GM23338 (cell line): Measurements from ENCODE around the gene MPO.

ENCODE experiments used
- EZH2 ChIP-seq: fragments of 200-600 bp; sonication (generic); IDR thresholded peaks from one replicate; pipeline ENCODE4 v1.8.0; 2017; ENCODE audit warnings: antibody characterized with exemption, mild to moderate bottlenecking, low read depth; ENCODE audit not compliant: unreplicated experiment
- EZH2phosphoT487 ChIP-seq: fragments of 200-600 bp; sonication (generic); IDR thresholded peaks from one replicate; pipeline ENCODE4 v1.8.1; 2018; ENCODE audit warnings: antibody characterized with exemption; ENCODE audit not compliant: unreplicated experiment
- POLR2AphosphoS5 ChIP-seq: IDR thresholded peaks from 2 replicates; pipeline ENCODE4 v1.6.1; 2016; ENCODE audit warnings: antibody characterized with exemption, low read depth
- TF ChIP-seq, protein P1 (sequence below), 2 experiments: fragments of 200-600 bp in 1 of 2; sonication (generic) in 1 of 2; conservative IDR thresholded peaks; 2 replicates each; pipeline versions ENCODE4 v1.5.1 to v1.6.1; 2016 to 2017; ENCODE audit warnings: antibody characterized with exemption in 2 of 2, low read depth in 2 of 2, mild to moderate bottlenecking in 2 of 2, moderate library complexity in 1 of 2

DNA sequence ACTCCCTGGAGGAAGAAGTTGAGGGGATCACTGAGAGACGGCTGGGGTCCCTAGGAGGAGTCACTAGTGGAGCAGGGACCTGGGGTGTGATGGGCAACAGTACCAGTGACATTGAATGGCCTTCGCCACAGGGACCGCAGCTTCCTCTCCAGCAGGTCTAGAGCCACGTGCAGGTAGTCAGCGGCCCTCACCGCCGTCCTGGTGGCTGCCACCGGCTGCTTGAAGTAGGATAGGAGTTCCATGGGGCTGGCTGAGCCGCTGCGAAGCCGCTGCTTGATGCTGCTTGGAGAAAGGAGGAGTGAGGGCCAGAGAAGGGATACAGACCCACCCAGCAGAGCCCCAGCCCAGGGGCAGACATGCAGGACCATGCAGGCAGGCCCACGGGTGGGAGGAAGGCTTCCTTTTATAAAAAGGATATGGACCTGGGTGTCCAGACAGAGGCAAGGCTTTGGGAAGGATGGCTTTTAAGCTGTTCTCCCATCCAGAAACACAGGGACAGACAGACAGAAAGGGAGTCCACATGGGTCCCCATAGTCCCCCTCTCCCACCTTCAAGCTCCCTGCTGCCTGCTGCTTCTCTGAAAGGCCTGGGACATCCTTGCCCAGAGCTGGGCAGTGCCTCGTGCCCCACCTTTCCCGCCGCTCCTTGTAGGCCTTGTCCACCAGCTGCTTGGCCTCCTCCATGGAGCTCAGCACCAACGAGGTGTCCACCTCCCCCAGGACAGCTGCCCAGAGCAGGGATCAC lies 827 bp downstream of the MPO start:
- TF ChIP-seq, protein P1, sequence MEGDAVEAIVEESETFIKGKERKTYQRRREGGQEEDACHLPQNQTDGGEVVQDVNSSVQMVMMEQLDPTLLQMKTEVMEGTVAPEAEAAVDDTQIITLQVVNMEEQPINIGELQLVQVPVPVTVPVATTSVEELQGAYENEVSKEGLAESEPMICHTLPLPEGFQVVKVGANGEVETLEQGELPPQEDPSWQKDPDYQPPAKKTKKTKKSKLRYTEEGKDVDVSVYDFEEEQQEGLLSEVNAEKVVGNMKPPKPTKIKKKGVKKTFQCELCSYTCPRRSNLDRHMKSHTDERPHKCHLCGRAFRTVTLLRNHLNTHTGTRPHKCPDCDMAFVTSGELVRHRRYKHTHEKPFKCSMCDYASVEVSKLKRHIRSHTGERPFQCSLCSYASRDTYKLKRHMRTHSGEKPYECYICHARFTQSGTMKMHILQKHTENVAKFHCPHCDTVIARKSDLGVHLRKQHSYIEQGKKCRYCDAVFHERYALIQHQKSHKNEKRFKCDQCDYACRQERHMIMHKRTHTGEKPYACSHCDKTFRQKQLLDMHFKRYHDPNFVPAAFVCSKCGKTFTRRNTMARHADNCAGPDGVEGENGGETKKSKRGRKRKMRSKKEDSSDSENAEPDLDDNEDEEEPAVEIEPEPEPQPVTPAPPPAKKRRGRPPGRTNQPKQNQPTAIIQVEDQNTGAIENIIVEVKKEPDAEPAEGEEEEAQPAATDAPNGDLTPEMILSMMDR (conservative IDR thresholded peaks at IDR 0.05; ENCODE audit: low read depth in 2 of 2), result no peak
- TF ChIP-seq EZH2 (no peak), EZH2phosphoT487 (no peak), POLR2AphosphoS5 (no peak)
